ENCODE data around the gene G3BP2. TPM values are rescaled to one million over a fixed set of nuclear protein-coding genes. Genes with fewer than 3 reads are reported as not detected.

G3BP2 gene
- total and polyA plus RNA-seq, 7 experiments from 2014 or later = 115 to 299 (median 164) TPM

- Mint-ChIP-seq H3K4me1 (peaks cover 13 to 17% (median 16%) of the 10 kb centered on the region in 7 donors), H3K27ac (no peak overlapping the region), H3K4me3 (no peak overlapping the region), H3K27me3 (no peaks in the 10 kb centered on the region), H3K9me3 (no peaks in the 10 kb centered on the region), H3K36me3 (peaks cover 0 to 6% (median 0%) of the 10 kb centered on the region in 5 donors)
- intact Hi-C loops (cut with micrococcal nuclease) = no loop called here
- Histone ChIP-seq H3K4me3 (ENCODE audit: low read length) (no peak overlapping the region), H3K4me1 (ENCODE audit: control insufficient read depth in 2 of 2, insufficient read depth in 2 of 2, low read length in 2 of 2) (peaks cover 8 to 14% of the 10 kb centered on the region in 2 donors), H3K9me3 (ENCODE audit: control insufficient read depth in 2 of 3, low read length in 3 of 3) (no peaks in the 10 kb centered on the region), H3K27me3 (ENCODE audit: control insufficient read depth in 2 of 2, insufficient read depth in 2 of 2, low read length in 2 of 2) (no peaks in the 10 kb centered on the region), H3K36me3 (ENCODE audit: control insufficient read depth in 2 of 3, insufficient read depth in 3 of 3, low read length in 3 of 3) (no peaks in the 10 kb centered on the region), H3K27ac (ENCODE audit: low read depth, low read length) (no peak overlapping the region)
- ChIA-PET POLR2A (no interaction called here), CTCF (no interaction called here)
- ATAC-seq (no peak), DNase-seq (no peak)
Observed at GRCh38 chr4:75702919-75703411, 29.8 kb upstream of the G3BP2 start.

GRCh38 chr4:75699299-75699698, 26.1 kb upstream of the G3BP2 start:
- H3K27me3 Mint-ChIP-seq = no peaks in the 10 kb centered on the region
- no peak overlapping the region for H3K4me3 ChIP-seq (ENCODE audit: low read length)
- H3K9me3 Mint-ChIP-seq = peaks cover 0 to 1% (median 0%) of the 10 kb centered on the region in 11 donors
- H3K4me3 Mint-ChIP-seq = peak overlapping the region in 3 of 10 donors; percentile 9 to 58 (median 29)
- POLR2A ChIA-PET = interaction anchor here (1.7 kb wide), 1 partner anchor 25 kb away, joined by 7 read pairs; the partner anchor contains the start of gene USO1
- peak overlapping the region; percentile 4 to 89 (median 67) for H3K27ac Mint-ChIP-seq
- no peak for DNase-seq
- ATAC-seq = no peak
- H3K36me3 Mint-ChIP-seq = peaks cover 0 to 11% (median 0%) of the 10 kb centered on the region in 5 donors
- intact Hi-C loops (cut with micrococcal nuclease) = loop anchor here (2.0 kb wide), 2 partner anchors 14 to 16 kb away; no protein-coding TSS in a partner anchor
- no peaks in the 10 kb centered on the region for H3K27me3 ChIP-seq (ENCODE audit: control insufficient read depth in 2 of 2, insufficient read depth in 2 of 2, low read length in 2 of 2)
- H3K9me3 ChIP-seq (ENCODE audit: control insufficient read depth in 2 of 3, low read length in 3 of 3) = no peaks in the 10 kb centered on the region
- H3K4me1 Mint-ChIP-seq = peaks cover 16 to 41% (median 36%) of the 10 kb centered on the region in 7 donors
- H3K36me3 ChIP-seq (ENCODE audit: control insufficient read depth in 2 of 3, insufficient read depth in 3 of 3, low read length in 3 of 3) = no peaks in the 10 kb centered on the region
- CTCF ChIA-PET = no interaction called here
- H3K27ac ChIP-seq (ENCODE audit: low read depth, low read length) = peak overlapping the region; percentile 30
- peaks cover 14 to 20% of the 10 kb centered on the region in 2 donors for H3K4me1 ChIP-seq (ENCODE audit: control insufficient read depth in 2 of 2, insufficient read depth in 2 of 2, low read length in 2 of 2)

DNA sequence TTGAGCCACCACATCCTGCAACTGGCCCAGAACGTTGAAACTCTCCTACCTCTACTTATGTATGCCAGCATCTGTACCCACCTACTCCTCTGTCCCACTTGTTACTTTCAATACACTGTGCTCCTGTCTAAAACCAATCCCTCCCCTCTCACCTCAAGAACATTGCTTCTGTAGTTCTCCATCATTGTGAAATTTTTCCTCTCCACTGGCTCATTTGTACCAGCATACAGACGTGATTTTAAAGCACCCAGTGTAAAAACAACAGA, 25.7 kb upstream of the G3BP2 start:
- H3K36me3 ChIP-seq (ENCODE audit: control insufficient read depth in 2 of 3, insufficient read depth in 3 of 3, low read length in 3 of 3) = no peaks in the 10 kb centered on the region
- H3K9me3 ChIP-seq (ENCODE audit: control insufficient read depth in 2 of 3, low read length in 3 of 3) = no peaks in the 10 kb centered on the region
- no peak for DNase-seq
- H3K27ac ChIP-seq (ENCODE audit: low read depth, low read length) = peak overlapping the region; percentile 30
- intact Hi-C loops (cut with micrococcal nuclease) = loop anchor here (1.0 to 2.0 kb wide), 3 partner anchors 14 to 25 kb away; partner anchors contain the start of gene USO1 (in 1 of the 2)
- no peaks in the 10 kb centered on the region for H3K27me3 Mint-ChIP-seq
- no peak overlapping the region for H3K4me3 ChIP-seq (ENCODE audit: low read length)
- CTCF ChIA-PET = no interaction called here
- POLR2A ChIA-PET = interaction anchor here (1.7 kb wide), 1 partner anchor 25 kb away, joined by 7 read pairs; the partner anchor contains the start of gene USO1
- peak overlapping the region; percentile 4 to 89 (median 67) for H3K27ac Mint-ChIP-seq
- ATAC-seq = peak; percentile 20
- peaks cover 14 to 20% of the 10 kb centered on the region in 2 donors for H3K4me1 ChIP-seq (ENCODE audit: control insufficient read depth in 2 of 2, insufficient read depth in 2 of 2, low read length in 2 of 2)
- H3K9me3 Mint-ChIP-seq = peaks cover 0 to 2% (median 0%) of the 10 kb centered on the region in 11 donors
- H3K27me3 ChIP-seq (ENCODE audit: control insufficient read depth in 2 of 2, insufficient read depth in 2 of 2, low read length in 2 of 2) = no peaks in the 10 kb centered on the region
- H3K4me3 Mint-ChIP-seq = peak overlapping the region in 7 of 10 donors; percentile 3 to 58 (median 26)
- peaks cover 3 to 14% (median 3%) of the 10 kb centered on the region in 5 donors for H3K36me3 Mint-ChIP-seq
- peaks cover 16 to 42% (median 37%) of the 10 kb centered on the region in 7 donors for H3K4me1 Mint-ChIP-seq

GRCh38 chr4:75698162-75698962, 25.2 kb upstream of the G3BP2 start:
- intact Hi-C loops (cut with micrococcal nuclease) = loop anchor here (1.0 to 2.0 kb wide), 3 partner anchors 14 to 26 kb away; partner anchors contain the start of gene USO1 (in 1 of the 2)
- Histone ChIP-seq H3K4me3 (ENCODE audit: low read length) (no peak overlapping the region), H3K9me3 (ENCODE audit: control insufficient read depth in 2 of 3, low read length in 3 of 3) (no peaks in the 10 kb centered on the region), H3K36me3 (ENCODE audit: control insufficient read depth in 2 of 3, insufficient read depth in 3 of 3, low read length in 3 of 3) (no peaks in the 10 kb centered on the region), H3K4me1 (ENCODE audit: control insufficient read depth in 2 of 2, insufficient read depth in 2 of 2, low read length in 2 of 2) (peaks cover 14 to 20% of the 10 kb centered on the region in 2 donors), H3K27me3 (ENCODE audit: control insufficient read depth in 2 of 2, insufficient read depth in 2 of 2, low read length in 2 of 2) (no peaks in the 10 kb centered on the region), H3K27ac (ENCODE audit: low read depth, low read length) (peak overlapping the region; percentile 14)
- CTCF ChIA-PET = no interaction called here
- POLR2A ChIA-PET = interaction anchor here (1.7 kb wide), 1 partner anchor 26 kb away, joined by 7 read pairs; the partner anchor contains the start of gene USO1
- Mint-ChIP-seq H3K27ac (peak overlapping the region; percentile 4 to 89 (median 67)), H3K36me3 (peaks cover 3 to 15% (median 5%) of the 10 kb centered on the region in 5 donors), H3K9me3 (peaks cover 0 to 2% (median 0%) of the 10 kb centered on the region in 11 donors), H3K4me1 (peaks cover 16 to 43% (median 39%) of the 10 kb centered on the region in 7 donors), H3K4me3 (peak overlapping the region in 5 of 10 donors; percentile 9 to 64 (median 29)), H3K27me3 (no peaks in the 10 kb centered on the region)
- ATAC-seq (peak; percentile 80), DNase-seq (peak in 1 of 9 donors; percentile 11)

GRCh38 chr4:75696581-75696980, 23.4 kb upstream of the G3BP2 start:
- Histone ChIP-seq H3K4me1 (ENCODE audit: control insufficient read depth in 2 of 2, insufficient read depth in 2 of 2, low read length in 2 of 2) (peaks cover 14 to 20% of the 10 kb centered on the region in 2 donors), H3K9me3 (ENCODE audit: control insufficient read depth in 2 of 3, low read length in 3 of 3) (no peaks in the 10 kb centered on the region), H3K27me3 (ENCODE audit: control insufficient read depth in 2 of 2, insufficient read depth in 2 of 2, low read length in 2 of 2) (no peaks in the 10 kb centered on the region), H3K36me3 (ENCODE audit: control insufficient read depth in 2 of 3, insufficient read depth in 3 of 3, low read length in 3 of 3) (no peaks in the 10 kb centered on the region), H3K4me3 (ENCODE audit: low read length) (no peak overlapping the region), H3K27ac (ENCODE audit: low read depth, low read length) (peak overlapping the region; percentile 33)
- Mint-ChIP-seq H3K4me3 (peak overlapping the region in 1 of 10 donors; percentile 54), H3K27me3 (no peaks in the 10 kb centered on the region), H3K27ac (peak overlapping the region; percentile 25 to 95 (median 75)), H3K9me3 (peaks cover 0 to 2% (median 0%) of the 10 kb centered on the region in 11 donors), H3K36me3 (peaks cover 3 to 20% (median 5%) of the 10 kb centered on the region in 5 donors), H3K4me1 (peaks cover 16 to 43% (median 39%) of the 10 kb centered on the region in 7 donors)
- ATAC-seq = no peak
- DNase-seq = no peak
- CTCF ChIA-PET = interaction anchor here (1.4 kb wide), 1 partner anchor 27 kb away, joined by 3 read pairs; no protein-coding TSS in a partner anchor
- intact Hi-C loops (cut with micrococcal nuclease) = loop anchor here in 1 of 2 donors (1.0 kb wide), 3 partner anchors 23 to 41 kb away; partner anchors contain the start of genes G3BP2 and USO1
- POLR2A ChIA-PET = interaction anchor here (0.6 to 0.9 kb wide), 2 partner anchors 20 to 28 kb away, joined by 3 read pairs; partner anchors contain the start of gene USO1

DNA sequence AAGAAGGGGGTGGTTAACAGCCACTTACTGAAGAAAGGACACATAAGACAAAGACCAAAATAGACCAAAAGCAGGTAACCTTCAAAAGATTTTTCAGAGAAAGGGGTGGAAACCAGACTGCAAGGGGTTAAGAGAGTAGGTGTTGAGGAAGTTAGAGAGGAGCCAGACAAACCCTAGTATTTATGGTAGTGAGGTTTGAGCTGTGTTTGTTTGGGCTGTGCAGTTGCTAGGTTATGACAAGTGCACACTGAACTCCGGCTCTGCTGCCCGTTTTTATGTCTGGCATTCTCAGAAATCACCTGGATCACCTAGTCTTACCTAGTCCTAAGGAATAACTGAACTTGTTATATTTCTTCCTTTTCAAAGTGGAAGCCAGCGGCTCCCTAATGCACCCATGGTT, 22.9 kb upstream of the G3BP2 start:
- ChIA-PET CTCF (interaction anchor here (1.4 kb wide), 1 partner anchor 27 kb away, joined by 3 read pairs; no protein-coding TSS in a partner anchor), POLR2A (interaction anchor here (0.9 to 1.0 kb wide), 2 partner anchors 8 to 28 kb away, joined by 3 read pairs; partner anchors contain the start of gene USO1)
- H3K9me3 ChIP-seq (ENCODE audit: control insufficient read depth in 2 of 3, low read length in 3 of 3) = no peaks in the 10 kb centered on the region
- ATAC-seq (peak; percentile 87), DNase-seq (peak in 7 of 9 donors; percentile 48 to 83 (median 60))
- peaks cover 3 to 22% (median 5%) of the 10 kb centered on the region in 5 donors for H3K36me3 Mint-ChIP-seq
- peak overlapping the region; percentile 25 to 95 (median 75) for H3K27ac Mint-ChIP-seq
- H3K4me1 Mint-ChIP-seq = peaks cover 16 to 43% (median 39%) of the 10 kb centered on the region in 7 donors
- no peaks in the 10 kb centered on the region for H3K27me3 ChIP-seq (ENCODE audit: control insufficient read depth in 2 of 2, insufficient read depth in 2 of 2, low read length in 2 of 2)
- no peak overlapping the region for H3K4me3 ChIP-seq (ENCODE audit: low read length)
- H3K4me1 ChIP-seq (ENCODE audit: control insufficient read depth in 2 of 2, insufficient read depth in 2 of 2, low read length in 2 of 2) = peaks cover 14 to 20% of the 10 kb centered on the region in 2 donors
- peaks cover 0 to 2% (median 0%) of the 10 kb centered on the region in 11 donors for H3K9me3 Mint-ChIP-seq
- intact Hi-C loops (cut with micrococcal nuclease) = loop anchor here in 1 of 2 donors (1.0 kb wide), 3 partner anchors 23 to 41 kb away; partner anchors contain the start of genes G3BP2 and USO1
- no peaks in the 10 kb centered on the region for H3K27me3 Mint-ChIP-seq
- peak overlapping the region; percentile 46 for H3K27ac ChIP-seq (ENCODE audit: low read depth, low read length)
- peak overlapping the region in 3 of 10 donors; percentile 7 to 69 (median 11) for H3K4me3 Mint-ChIP-seq
- no peaks in the 10 kb centered on the region for H3K36me3 ChIP-seq (ENCODE audit: control insufficient read depth in 2 of 3, insufficient read depth in 3 of 3, low read length in 3 of 3)
